Measurements from ENCODE around the gene DPP9.
"Not testable (repeated sequence)": the region's sequence is repeated elsewhere in the genome, so short reads cannot be mapped to it uniquely, and the experiment has no call there.

The DPP9 gene

GRCh38 chr19:4723595-4724514 is at the start of gene DPP9:
Gene DPP9, minus strand, starts transcription at chr19:4723842. Its CDS starts 3,936 bp downstream, at chr19:4719906.
- peak; percentile 57 for DNase-seq

- no peak for DNase-seq
Observed at GRCh38 chr19:4773047-4773640, 49.5 kb upstream of the DPP9 start.

- DNase-seq: no peak
Observed at GRCh38 chr19:4772566-4772965, 48.9 kb upstream of the DPP9 start.

- DNase-seq: no peak
Observed at GRCh38 chr19:4768934-4769777, 45.5 kb upstream of the DPP9 start.

GRCh38 chr19:4764393-4764660 is 40.7 kb upstream of the DPP9 start:
- DNase-seq: no peak

- DNase-seq: no peak
Observed at GRCh38 chr19:4763021-4763420, 39.4 kb upstream of the DPP9 start.

GRCh38 chr19:4760285-4760650 is 36.6 kb upstream of the DPP9 start:
- no peak for DNase-seq

- no peak for DNase-seq
Observed at GRCh38 chr19:4759388-4760284, 36.0 kb upstream of the DPP9 start.

- DNase-seq: no peak
Observed at GRCh38 chr19:4758659-4759058, 35.0 kb upstream of the DPP9 start.

- no peak for DNase-seq
Observed at GRCh38 chr19:4758082-4758481, 34.4 kb upstream of the DPP9 start.

- no peak for DNase-seq
Observed at GRCh38 chr19:4755459-4755858, 31.8 kb upstream of the DPP9 start.

- no peak for DNase-seq
Observed at GRCh38 chr19:4754248-4754647, 30.6 kb upstream of the DPP9 start.

- no peak for DNase-seq
Observed at GRCh38 chr19:4749870-4750590, 26.4 kb upstream of the DPP9 start.

GRCh38 chr19:4748589-4748988 is 24.9 kb upstream of the DPP9 start:
- DNase-seq: no peak

GRCh38 chr19:4748185-4748584 is 24.5 kb upstream of the DPP9 start:
- no peak for DNase-seq

- no peak for DNase-seq
Observed at GRCh38 chr19:4745986-4746385, 22.3 kb upstream of the DPP9 start.

- DNase-seq: not testable (repeated sequence)
Observed at GRCh38 chr19:4745175-4745574, 21.5 kb upstream of the DPP9 start.

GRCh38 chr19:4744451-4745174 is 21.0 kb upstream of the DPP9 start:
- no peak for DNase-seq

GRCh38 chr19:4742723-4743646 is 19.3 kb upstream of the DPP9 start:
- no peak for DNase-seq

GRCh38 chr19:4740092-4740491 is 16.4 kb upstream of the DPP9 start:
- DNase-seq: no peak

Data from cortex of kidney (tissue), 1 donor.